HG03159 (cell line): ENCODE data around the gene GOLGA3.
"Not testable (repeated sequence)": the region's sequence is repeated elsewhere in the genome, so short reads cannot be mapped to it uniquely, and the experiment has no call there.

Experiments used
- ATAC-seq: cut with Tn5 transposase; IDR thresholded peaks from one replicate; pipeline ENCODE4 v1.9.1; 2021; ENCODE audit warnings: mild to moderate bottlenecking, moderate library complexity; ENCODE audit not compliant: unreplicated experiment

The GOLGA3 gene

DNA sequence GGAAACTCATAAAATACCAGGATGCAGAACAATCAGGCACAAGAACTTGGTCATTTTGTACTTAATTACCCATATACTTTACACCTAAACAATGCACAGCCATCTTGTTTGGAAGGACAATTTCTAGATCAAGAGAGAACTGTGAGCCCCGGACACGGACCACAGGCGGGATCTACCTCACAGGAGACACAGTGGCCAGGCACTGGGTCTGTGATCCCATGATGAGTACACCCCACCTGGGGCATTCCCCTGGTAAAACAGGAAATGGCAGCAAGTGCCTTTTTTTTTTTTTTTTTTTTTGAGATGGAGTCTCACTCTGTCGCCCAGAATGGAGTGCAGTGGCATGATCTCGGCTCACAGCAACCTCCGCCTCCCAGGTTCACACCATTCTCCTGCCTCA, 15.2 kb downstream of the GOLGA3 start:
- no peak for ATAC-seq

GRCh38 chr12:132812631-132813305, 15.9 kb downstream of the GOLGA3 start:
- ATAC-seq: no peak

- not testable (repeated sequence) for ATAC-seq
Observed at GRCh38 chr12:132809391-132809790, 19.3 kb downstream of the GOLGA3 start.

GRCh38 chr12:132807295-132808092, 21.2 kb downstream of the GOLGA3 start:
- ATAC-seq: no peak

DNA sequence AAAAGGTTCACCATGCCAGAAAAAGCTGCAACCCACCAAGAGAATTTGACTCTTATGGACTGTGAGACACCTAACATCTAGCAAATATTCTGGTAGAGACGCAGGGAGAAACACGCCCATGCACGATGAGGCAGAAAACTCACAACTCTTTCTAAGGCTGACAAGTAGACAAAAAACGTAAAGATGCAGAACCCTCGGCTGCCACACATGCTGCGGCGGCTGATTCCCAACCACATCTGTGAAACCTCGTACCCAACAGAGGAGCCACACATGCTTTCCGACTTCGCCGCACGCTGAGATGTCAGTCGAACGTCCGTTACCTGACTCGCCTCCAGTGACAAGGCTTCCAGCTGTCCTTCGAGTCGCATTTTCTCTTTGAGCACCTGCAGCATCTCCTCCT, 21.8 kb downstream of the GOLGA3 start:
- ATAC-seq: no peak

GRCh38 chr12:132804426-132804861, 24.2 kb downstream of the GOLGA3 start:
- no peak for ATAC-seq

- no peak for ATAC-seq
Observed at GRCh38 chr12:132803888-132804287, 24.8 kb downstream of the GOLGA3 start.

GRCh38 chr12:132803125-132803524, 25.5 kb downstream of the GOLGA3 start:
- ATAC-seq: no peak

GRCh38 chr12:132801741-132802140, 26.9 kb downstream of the GOLGA3 start:
- ATAC-seq: no peak

DNA sequence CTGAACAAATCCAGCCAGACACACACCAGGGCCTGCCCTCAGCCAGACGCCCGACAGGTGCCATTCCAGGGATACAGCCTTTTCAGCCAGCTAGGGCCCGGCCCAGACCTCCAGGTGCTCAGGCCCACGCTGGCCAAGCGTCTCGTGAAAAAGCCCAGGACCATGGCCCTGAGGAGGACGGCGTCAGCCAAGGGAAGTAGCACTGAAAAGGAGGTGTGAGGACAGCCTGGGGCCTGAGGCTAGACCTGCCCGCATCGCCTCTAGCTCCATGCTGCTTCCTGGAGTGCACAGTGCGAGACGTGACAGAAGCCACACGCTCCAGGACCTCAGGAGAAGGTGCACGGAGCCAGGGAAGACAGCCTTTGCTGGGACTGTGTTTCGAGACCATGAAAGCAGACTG, 29.8 kb downstream of the GOLGA3 start:
- ATAC-seq: no peak

DNA sequence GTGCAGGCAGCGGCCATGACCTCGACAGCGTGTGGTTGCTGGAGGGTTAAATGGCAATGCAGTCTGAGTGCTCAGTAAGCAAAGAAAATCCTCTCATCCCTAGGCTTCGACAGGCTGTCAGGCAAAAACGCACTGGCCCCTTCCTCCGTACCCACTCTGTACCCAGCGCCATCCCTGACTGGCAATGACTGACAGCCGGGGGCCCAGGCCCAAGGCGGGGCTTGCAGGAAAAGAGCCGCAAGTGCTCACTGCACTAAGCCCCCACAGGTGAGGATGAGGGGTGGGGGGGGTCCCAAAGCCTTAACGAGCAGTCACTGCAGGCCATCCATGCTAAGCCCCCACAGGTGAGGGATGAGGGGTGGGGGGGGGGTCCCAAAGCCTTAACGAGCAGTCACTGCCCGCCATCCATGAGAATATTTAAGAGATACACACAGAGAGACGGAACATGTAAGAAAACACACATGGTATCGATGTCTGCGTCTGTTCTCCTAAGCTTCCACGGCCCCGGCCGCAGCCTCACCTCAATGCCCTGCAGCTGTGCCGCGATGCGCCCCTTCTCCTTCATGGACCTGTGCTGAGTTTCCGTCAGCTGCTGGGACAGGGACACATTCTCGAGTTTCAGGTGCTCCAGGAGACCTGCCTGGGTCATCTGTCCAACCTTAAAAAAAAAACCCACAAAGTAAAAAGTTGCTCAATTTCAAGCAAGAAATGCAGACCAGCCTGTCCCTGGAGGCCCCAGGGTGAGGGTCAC, 30.7 kb downstream of the GOLGA3 start:
- no peak for ATAC-seq

- no peak for ATAC-seq
Observed at GRCh38 chr12:132795847-132796246, 32.8 kb downstream of the GOLGA3 start.

GRCh38 chr12:132791940-132792339, 36.7 kb downstream of the GOLGA3 start:
- not testable (repeated sequence) for ATAC-seq

- ATAC-seq: no peak
Observed at GRCh38 chr12:132789099-132789471, 39.6 kb downstream of the GOLGA3 start.

- no peak for ATAC-seq
Observed at GRCh38 chr12:132788375-132789098, 40.1 kb downstream of the GOLGA3 start.

DNA sequence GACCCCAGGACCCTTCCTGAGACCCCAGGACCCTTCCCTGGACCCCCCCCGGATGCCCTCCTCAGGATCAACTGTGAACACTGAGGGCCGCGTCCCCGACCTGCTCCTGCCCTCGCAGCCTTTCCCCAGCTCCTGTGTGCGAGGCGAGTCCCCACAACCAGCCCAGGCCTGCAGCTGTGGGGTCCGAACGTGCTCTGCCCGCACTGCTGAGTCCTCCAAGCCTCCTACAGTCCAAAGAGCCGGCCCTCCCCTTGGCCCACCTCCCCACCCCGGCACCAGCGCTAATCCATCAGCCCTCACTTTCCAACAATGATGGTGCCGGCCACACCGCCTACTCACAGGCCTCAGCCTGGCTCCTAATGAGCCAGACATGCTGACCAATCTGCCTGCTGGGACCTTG, 40.8 kb downstream of the GOLGA3 start:
- ATAC-seq: no peak

DNA sequence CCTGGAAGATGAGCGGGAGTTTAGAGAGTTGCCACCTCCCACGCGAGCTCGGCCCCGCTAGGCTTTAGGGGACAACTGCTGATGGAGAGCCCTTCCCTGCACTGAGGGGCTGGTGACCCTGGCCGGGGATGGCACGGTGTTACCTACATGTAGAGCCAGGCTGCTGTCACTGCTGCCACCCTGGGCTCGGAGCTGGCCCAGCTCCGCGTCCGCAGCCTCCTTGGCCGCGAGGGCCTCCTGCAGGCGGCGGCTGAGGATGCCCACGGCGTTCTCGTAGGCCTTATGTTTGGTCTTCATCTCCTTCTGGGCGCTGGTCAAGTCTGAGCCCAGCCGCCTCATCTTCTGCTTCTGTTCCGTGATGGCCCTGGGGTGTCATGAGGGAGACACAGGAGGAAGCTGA, 42.5 kb downstream of the GOLGA3 start:
- ATAC-seq: no peak

DNA sequence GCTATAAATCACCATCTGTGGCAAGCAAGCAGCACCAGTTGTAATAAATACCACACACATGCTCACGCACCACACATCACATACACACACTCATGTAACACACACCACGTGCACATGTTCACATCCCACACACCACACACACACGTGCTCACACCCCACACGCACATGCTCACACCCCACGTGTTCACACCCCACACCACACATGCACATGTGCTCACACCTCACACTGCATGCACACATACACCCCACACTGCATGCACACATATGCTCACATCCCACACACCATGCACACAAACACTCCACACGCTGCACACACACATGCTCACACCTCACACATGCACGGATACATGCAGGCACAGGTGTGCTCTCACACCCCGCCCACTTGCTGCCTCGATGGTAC, 44.1 kb downstream of the GOLGA3 start:
- ATAC-seq: no peak

DNA sequence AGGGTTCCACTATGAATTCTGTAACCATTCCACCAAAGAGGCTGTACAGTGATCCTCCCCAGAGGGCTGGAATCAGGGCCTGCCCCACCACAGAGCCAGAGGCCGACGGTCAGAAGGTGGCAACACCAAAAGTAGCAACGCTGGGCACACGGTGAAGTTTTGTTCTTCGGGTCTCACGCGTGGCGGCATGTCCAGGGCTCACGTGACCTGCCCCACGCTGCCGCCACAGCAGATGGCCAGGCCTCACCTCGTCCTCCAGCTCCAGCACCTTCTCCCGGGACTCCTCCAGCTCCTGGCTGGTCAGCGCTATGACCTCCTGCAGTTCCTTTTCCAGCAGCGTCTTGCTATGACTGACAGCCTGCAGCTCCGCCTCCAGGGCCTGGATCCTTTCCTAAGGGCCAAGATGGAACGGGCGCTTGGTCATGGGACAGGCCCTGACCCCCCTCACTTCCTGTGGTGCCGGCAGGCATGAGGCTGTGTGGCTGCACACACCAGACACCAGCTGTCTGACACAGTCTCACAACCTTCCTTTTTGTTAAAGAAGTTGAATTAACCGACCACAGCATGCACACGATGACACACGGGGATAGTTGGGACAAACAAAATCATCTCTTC, 44.6 kb downstream of the GOLGA3 start:
- ATAC-seq: no peak

DNA sequence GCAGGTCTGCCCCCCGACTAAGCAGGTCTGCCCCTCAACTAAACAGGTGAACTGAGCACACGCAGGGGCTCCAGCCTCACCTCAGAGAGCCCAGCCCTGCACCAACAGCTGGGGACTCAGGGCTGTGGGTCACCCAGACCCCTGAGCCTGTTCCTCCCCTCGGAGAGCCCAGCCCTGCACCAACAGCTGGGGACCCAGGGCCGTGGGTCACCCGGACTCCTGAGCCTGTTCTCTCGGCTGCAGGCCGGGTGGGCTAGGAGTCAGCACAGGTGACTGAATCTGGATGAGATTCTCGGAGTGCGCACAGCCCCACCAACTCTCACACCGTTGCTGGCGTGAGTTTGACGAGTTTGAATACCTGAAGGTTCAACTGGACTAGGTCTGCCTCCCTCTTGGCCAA, 46.7 kb downstream of the GOLGA3 start:
- no peak for ATAC-seq
